Sigmoid colon (tissue), 4 donors: ENCODE results near the gene PDCL3.
A peak's percentile ranks its signal among the peaks of the same experiment; 100 is the strongest.

Source experiments
- CTCF ChIP-seq, 4 experiments: fragments of 450-650 bp in 3 of 4; fragments of 200-600 bp in 1 of 4; IDR thresholded peaks; one replicate each; pipeline ENCODE4 v1.5.1; 2016 to 2019; ENCODE audit warnings: antibody characterized with exemption in 4 of 4, mild to moderate bottlenecking in 3 of 4, moderate library complexity in 2 of 4
- EP300 ChIP-seq, 4 donors: sonication (generic); formaldehyde crosslinking; IDR thresholded peaks; one replicate each; pipeline ENCODE4 v1.6.1; 2017; ENCODE audit warnings: antibody characterized with exemption in 4 of 4
- POLR2A ChIP-seq, 2 donors: fragments of 450-650 bp; IDR thresholded peaks; one replicate each; pipeline ENCODE4 v1.6.1; 2016; ENCODE audit warnings: antibody characterized with exemption in 2 of 2, mild to moderate bottlenecking in 2 of 2, moderate library complexity in 2 of 2
- POLR2AphosphoS5 ChIP-seq, 4 donors: sonication (generic); formaldehyde crosslinking; IDR thresholded peaks; one replicate each; pipeline ENCODE4 v1.6.1; 2017; ENCODE audit warnings: antibody characterized with exemption in 4 of 4

DNA sequence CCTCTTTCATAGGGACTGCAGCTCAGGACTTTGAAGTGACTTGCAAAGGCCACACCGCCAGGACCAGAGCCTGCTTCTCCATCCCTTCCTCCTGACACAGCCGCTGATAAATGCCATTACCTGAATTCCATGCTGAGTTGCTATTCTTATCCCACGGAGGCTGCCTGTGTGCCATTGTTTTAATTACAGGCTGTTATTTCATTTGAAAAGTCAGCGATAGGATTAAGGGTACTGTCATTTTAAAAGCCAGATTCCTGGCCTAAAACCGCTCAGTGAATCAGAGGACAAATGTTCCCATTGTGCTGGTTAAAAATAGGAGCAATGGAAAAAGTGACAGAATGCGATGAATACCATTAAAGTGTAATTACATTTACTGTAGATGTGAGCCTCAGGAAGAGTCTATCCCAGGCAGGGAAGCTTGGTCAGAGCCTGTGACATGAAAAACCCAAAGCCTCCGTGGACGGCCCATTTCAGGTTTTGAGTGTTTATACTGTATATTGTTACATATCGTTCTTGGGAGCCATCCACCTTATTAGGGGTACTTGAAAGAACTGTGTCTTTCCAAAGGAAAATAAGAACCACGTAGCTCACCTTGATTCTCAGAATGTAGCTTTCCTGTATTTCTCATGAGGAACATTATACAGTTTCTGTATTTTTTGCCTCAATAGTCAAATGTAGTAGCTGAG is 41.3 kb downstream of the PDCL3 start:
- TF ChIP-seq POLR2AphosphoS5 (IDR thresholded peaks at IDR 0.05) (peak in 2 of 4 donors; percentile 12 to 29), CTCF (IDR thresholded peaks at IDR 0.05) (no peak), POLR2A (IDR thresholded peaks at IDR 0.05) (no peak), EP300 (IDR thresholded peaks at IDR 0.05) (no peak)
